Measurements from ENCODE around the gene ABCC3. TPM values are rescaled to one million over a fixed set of nuclear protein-coding genes. Genes with fewer than 3 reads are reported as not detected.

The ABCC3 gene
- total RNA-seq, 2 donors from 2014 or later = 1.4 to 4.5 TPM

DNA sequence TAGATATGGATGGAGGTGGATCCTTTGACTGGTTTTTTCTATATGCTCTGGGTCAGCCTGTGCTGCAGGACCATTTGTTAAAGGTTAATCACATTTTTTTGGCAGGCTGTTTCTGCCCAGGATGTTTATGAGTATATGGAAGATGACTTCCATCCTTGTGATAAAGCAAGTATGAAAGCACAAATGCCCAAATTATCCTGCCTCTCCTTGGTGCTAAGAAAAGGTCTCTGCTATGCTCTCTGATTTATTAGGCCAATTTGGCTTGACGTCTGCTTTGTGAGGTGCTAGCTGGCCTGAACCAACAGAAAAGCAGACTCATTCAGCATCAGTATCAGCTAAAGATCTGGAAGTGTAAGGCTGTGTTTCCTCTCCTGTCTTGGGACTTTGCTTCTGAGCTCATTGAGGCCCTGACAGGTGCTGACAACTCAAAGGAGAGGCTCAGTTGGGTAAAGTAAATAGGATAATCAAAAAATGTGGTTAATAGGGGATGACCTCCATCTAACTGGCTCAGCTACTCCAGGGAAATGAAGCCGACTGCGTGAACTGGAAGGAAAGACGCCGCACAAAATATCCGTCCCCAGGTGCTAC, 57.9 kb downstream of the ABCC3 start:
- H3K4me1 ChIP-seq = peaks cover 0 to 21% of the 10 kb centered on the region in 2 donors
- TF ChIP-seq, protein P1, sequence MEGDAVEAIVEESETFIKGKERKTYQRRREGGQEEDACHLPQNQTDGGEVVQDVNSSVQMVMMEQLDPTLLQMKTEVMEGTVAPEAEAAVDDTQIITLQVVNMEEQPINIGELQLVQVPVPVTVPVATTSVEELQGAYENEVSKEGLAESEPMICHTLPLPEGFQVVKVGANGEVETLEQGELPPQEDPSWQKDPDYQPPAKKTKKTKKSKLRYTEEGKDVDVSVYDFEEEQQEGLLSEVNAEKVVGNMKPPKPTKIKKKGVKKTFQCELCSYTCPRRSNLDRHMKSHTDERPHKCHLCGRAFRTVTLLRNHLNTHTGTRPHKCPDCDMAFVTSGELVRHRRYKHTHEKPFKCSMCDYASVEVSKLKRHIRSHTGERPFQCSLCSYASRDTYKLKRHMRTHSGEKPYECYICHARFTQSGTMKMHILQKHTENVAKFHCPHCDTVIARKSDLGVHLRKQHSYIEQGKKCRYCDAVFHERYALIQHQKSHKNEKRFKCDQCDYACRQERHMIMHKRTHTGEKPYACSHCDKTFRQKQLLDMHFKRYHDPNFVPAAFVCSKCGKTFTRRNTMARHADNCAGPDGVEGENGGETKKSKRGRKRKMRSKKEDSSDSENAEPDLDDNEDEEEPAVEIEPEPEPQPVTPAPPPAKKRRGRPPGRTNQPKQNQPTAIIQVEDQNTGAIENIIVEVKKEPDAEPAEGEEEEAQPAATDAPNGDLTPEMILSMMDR (IDR thresholded peaks at IDR 0.05) = no peak

DNA sequence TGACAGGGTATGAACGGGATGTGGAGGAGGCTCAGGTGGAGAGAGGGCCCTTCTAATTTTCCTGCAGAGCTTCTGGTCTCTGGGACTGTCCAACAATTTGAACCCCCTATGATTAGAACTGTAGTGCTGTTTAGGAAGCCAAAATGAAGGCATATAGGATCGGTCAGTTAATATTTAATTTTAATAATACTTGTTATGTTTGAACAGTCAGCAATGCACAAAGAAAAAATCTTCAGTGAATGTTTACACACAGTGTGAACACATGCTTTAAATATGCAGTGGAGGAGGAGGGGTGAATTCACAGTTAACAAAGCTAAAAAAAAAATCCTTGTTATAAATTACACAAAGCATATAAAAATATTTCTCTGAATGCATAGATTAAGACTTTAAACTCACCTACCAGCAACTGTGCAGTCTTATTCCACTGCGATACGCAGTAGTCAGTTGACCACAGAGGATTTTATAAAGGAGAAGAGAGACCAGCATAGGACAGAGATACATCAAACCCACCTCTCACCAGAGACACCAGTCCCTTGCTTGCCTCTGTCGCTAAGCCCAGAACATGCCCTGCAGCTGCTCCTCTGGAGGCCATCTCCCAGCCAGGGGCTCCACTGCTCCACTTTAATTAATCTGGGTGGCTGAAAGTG, 58.5 kb downstream of the ABCC3 start:
- H3K27me3 ChIP-seq = no peaks in the 10 kb centered on the region
- H3K36me3 ChIP-seq = peaks cover 64% of the 10 kb centered on the region
- DNase-seq (ENCODE audit: low spot score) = no peak
- TF ChIP-seq, protein P1 (IDR thresholded peaks at IDR 0.05) = no peak
- H3K9me3 ChIP-seq = no peaks in the 10 kb centered on the region
- H3K4me1 ChIP-seq = peaks cover 0 to 21% of the 10 kb centered on the region in 2 donors
- H3K4me3 ChIP-seq = no peak overlapping the region
- no peak overlapping the region for H3K27ac ChIP-seq

More for the DNA sequence above, 57.9 kb downstream of the ABCC3 start:
- Histone ChIP-seq H3K27ac (no peak overlapping the region), H3K9me3 (no peaks in the 10 kb centered on the region), H3K36me3 (peaks cover 58% of the 10 kb centered on the region), H3K4me3 (no peak overlapping the region), H3K27me3 (no peaks in the 10 kb centered on the region)
- no peak for DNase-seq (ENCODE audit: low spot score)

DNA sequence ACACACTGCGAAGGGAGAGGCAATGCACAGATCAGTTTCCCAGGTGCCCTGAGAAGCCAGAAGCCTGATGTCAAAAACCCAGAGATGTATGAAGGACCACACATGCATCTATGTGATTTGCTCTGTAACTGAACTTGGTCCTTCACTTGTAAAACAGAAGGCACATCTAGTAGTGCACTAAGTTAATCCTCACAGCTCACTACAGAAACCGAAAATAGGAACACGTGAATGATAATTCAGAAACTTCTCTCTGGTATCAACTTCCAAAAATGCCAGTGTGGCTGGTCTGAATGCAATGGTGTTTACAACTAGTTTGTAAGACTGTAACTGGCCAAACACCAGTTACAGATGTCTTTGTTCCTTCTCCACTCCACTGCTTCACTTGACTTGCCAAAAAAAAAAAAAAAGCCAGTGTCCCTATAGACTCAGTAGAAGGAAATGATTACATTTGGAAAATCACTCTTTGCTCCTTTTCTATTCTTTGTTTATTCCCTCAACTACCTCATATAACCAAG, 61.7 kb downstream of the ABCC3 start:
- Histone ChIP-seq H3K4me1 (peaks cover 0 to 19% of the 10 kb centered on the region in 2 donors), H3K27ac (no peak overlapping the region), H3K4me3 (no peak overlapping the region), H3K27me3 (no peaks in the 10 kb centered on the region), H3K9me3 (no peaks in the 10 kb centered on the region), H3K36me3 (peaks cover 83% of the 10 kb centered on the region)
- DNase-seq (ENCODE audit: low spot score) = no peak
- TF ChIP-seq, protein P1 (IDR thresholded peaks at IDR 0.05) = no peak

DNA sequence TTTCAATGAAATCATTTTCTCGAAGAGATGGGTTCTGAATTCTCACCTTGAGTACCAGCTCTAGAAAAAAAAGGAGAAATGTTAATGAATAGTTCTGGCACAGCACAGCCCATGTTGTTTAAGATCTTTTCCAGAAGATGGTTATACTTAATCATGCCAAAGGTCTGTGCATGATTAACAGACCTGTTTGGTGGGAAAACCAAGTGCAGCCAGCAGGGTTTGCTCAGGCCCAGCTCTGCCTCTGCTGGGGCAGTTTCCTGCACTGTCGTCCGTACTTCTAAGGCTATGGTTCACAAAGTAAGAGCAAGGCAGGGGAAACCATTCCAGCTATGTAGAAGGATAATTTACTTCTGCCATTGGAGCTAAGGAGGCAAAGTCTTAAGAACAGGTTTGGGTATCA, 62.4 kb downstream of the ABCC3 start:
- peaks cover 79% of the 10 kb centered on the region for H3K36me3 ChIP-seq
- H3K27me3 ChIP-seq = no peaks in the 10 kb centered on the region
- no peak overlapping the region for H3K4me3 ChIP-seq
- peaks cover 0 to 13% of the 10 kb centered on the region in 2 donors for H3K4me1 ChIP-seq
- TF ChIP-seq, protein P1 (IDR thresholded peaks at IDR 0.05) = no peak
- no peaks in the 10 kb centered on the region for H3K9me3 ChIP-seq
- no peak overlapping the region for H3K27ac ChIP-seq
- no peak for DNase-seq (ENCODE audit: low spot score)

DNA sequence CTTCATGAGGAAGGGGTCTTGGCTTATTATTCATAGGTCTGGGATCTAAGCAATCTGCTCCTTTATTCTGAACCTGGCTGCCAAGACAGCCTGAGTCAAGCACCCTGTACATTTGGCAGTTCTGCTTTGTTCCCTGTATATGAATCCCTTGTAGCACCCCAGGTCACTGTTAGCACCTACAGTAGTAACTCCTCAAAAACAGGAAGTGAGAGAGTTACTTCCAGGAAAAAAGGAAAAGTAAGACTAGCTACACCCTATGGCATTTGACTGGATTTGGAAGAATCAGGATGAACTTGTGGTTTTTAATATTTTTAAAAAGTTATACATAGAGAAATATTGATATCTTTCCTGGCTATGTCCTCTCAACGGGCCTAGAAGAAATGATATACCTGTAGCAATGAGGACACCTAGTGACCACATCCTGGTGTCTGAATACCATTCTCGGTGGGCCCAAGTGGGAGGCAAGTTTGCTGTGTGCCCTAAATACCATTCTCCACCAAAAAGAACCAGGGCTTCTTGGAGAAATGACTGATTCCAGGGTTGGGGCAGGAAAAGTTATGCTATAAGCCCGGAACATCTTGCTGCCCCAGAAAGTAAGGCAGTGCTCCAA, 63.1 kb downstream of the ABCC3 start:
- peaks cover 72% of the 10 kb centered on the region for H3K36me3 ChIP-seq

More for the DNA sequence above, 63.1 kb downstream of the ABCC3 start:
- H3K4me3 ChIP-seq = no peak overlapping the region
- H3K9me3 ChIP-seq = no peaks in the 10 kb centered on the region
- H3K27me3 ChIP-seq = no peaks in the 10 kb centered on the region
- peaks cover 0 to 17% of the 10 kb centered on the region in 2 donors for H3K4me1 ChIP-seq
- no peak for DNase-seq (ENCODE audit: low spot score)
- TF ChIP-seq, protein P1 (IDR thresholded peaks at IDR 0.05) = no peak
- H3K27ac ChIP-seq = no peak overlapping the region
